Lower leg skin (tissue), 4 donors: ENCODE results near the gene GPRC5A. TPM values are rescaled to one million over a fixed set of nuclear protein-coding genes. Genes with fewer than 3 reads are reported as not detected.

Source experiments
- DNase-seq, 2 donors: peaks; one replicate each; pipeline ENCODE4 v3.0.0-alpha.2; 2019; ENCODE audit warnings: low spot score in 2 of 2
- H3K4me3 ChIP-seq: fragments of 200-600 bp; sonication (generic); 2 replicates; pipeline ENCODE4 v1.5.1; 2017; ENCODE audit warnings: mild to moderate bottlenecking, low read depth; ENCODE audit not compliant: poor library complexity, severe bottlenecking
- CTCF ChIP-seq, 3 donors: fragments of 450-650 bp; IDR thresholded peaks; one replicate each; pipeline ENCODE4 v1.5.1; 2016; ENCODE audit warnings: antibody characterized with exemption in 3 of 3, mild to moderate bottlenecking in 3 of 3, moderate library complexity in 2 of 3
- POLR2A ChIP-seq, 2 donors: fragments of 450-650 bp; IDR thresholded peaks; one replicate each; pipeline ENCODE4 v1.6.1; 2016 to 2017; ENCODE audit warnings: antibody characterized with exemption in 2 of 2, mild to moderate bottlenecking in 1 of 2, moderate library complexity in 1 of 2
- WGBS, 2 donors: methylation state at CpG; one replicate each; pipeline ENCODE4 v1.1.5; 2018; 5-methylcytosine and 5-hydroxymethylcytosine counted together
- intact Hi-C: fragments of 100-400 bp; cut with DNase I; formaldehyde crosslinking; loops from one replicate; pipeline ENCODE4 v1.15.0; 2023; ENCODE audit warnings: low total_unique reads
- total RNA-seq, 4 donors: library from RNA; depleted of rRNA; stranded (reverse); fragments of >200 nt; gene quantifications; one replicate each; pipeline ENCODE4 v1.1.0, GENCODE V29; 2016

Gene GPRC5A
- total RNA-seq, 4 donors from 2014 or later, result 2.1 to 9.4 (median 5.3) TPM

GRCh38 chr12:12903642-12904609 is 12.6 kb downstream of the GPRC5A start:
- WGBS, 2 donors, result 70 to 72% methylated on average over 14 of the region's 14 CpGs
- no peak overlapping the region for H3K4me3 ChIP-seq
- no peak for DNase-seq
- TF ChIP-seq POLR2A (IDR thresholded peaks at IDR 0.05), result no peak
- TF ChIP-seq CTCF (IDR thresholded peaks at IDR 0.05), result no peak
- intact Hi-C loops, result no loop called here

- no peak overlapping the region for H3K4me3 ChIP-seq
- intact Hi-C loops, result no loop called here
- WGBS, 2 donors, result 90 to 94% methylated on average over 5 of the region's 5 CpGs
- TF ChIP-seq POLR2A (IDR thresholded peaks at IDR 0.05) (no peak), CTCF (IDR thresholded peaks at IDR 0.05) (no peak)
- no peak for DNase-seq
These were observed 16.2 kb downstream of the GPRC5A start for GRCh38 chr12:12907552-12907951.

GRCh38 chr12:12908252-12908651 is 16.9 kb downstream of the GPRC5A start:
- intact Hi-C loops, result no loop called here
- 84 to 89% methylated on average over 14 of the region's 14 CpGs for WGBS, 2 donors
- no peak overlapping the region for H3K4me3 ChIP-seq
- no peak for DNase-seq
- no peak for TF ChIP-seq CTCF (IDR thresholded peaks at IDR 0.05)
- no peak for TF ChIP-seq POLR2A (IDR thresholded peaks at IDR 0.05)

- DNase-seq, result no peak
- H3K4me3 ChIP-seq, result no peak overlapping the region
- intact Hi-C loops, result no loop called here
- no peak for TF ChIP-seq CTCF (IDR thresholded peaks at IDR 0.05)
- no peak for TF ChIP-seq POLR2A (IDR thresholded peaks at IDR 0.05)
- 92 to 93% methylated on average over 11 to 12 of the region's 12 CpGs for WGBS, 2 donors
These were observed 17.3 kb downstream of the GPRC5A start for GRCh38 chr12:12908711-12909110.

GRCh38 chr12:12909228-12909994 is 18.0 kb downstream of the GPRC5A start:
- whole genome bisulfite sequencing, 2 donors, result 72 to 73% methylated on average over 4 of the region's 4 CpGs
- TF ChIP-seq CTCF (IDR thresholded peaks at IDR 0.05), result no peak
- no peak for TF ChIP-seq POLR2A (IDR thresholded peaks at IDR 0.05)
- no peak overlapping the region for H3K4me3 ChIP-seq
- intact Hi-C loops, result no loop called here
- no peak for DNase-seq
